Fibroblast of pulmonary artery (primary cell): Measurements from ENCODE around the gene UNK.

Source experiments
- DNase-seq: peaks from one replicate; pipeline ENCODE4 v3.0.0-alpha.2; 2010; ENCODE audit warnings: low read depth
- H3K4me3 ChIP-seq: replicated peaks from 2 replicates; pipeline ENCODE4 v1.5.1; 2011; ENCODE audit warnings: low read depth, mild to moderate bottlenecking, control low read depth, low read length, moderate library complexity
- CTCF ChIP-seq: IDR thresholded peaks from 2 replicates; pipeline ENCODE4 v1.5.1; 2011; ENCODE audit warnings: mild to moderate bottlenecking, control low read depth, low read length, inconsistent platforms; ENCODE audit errors: missing control alignments

UNK gene, protein sequence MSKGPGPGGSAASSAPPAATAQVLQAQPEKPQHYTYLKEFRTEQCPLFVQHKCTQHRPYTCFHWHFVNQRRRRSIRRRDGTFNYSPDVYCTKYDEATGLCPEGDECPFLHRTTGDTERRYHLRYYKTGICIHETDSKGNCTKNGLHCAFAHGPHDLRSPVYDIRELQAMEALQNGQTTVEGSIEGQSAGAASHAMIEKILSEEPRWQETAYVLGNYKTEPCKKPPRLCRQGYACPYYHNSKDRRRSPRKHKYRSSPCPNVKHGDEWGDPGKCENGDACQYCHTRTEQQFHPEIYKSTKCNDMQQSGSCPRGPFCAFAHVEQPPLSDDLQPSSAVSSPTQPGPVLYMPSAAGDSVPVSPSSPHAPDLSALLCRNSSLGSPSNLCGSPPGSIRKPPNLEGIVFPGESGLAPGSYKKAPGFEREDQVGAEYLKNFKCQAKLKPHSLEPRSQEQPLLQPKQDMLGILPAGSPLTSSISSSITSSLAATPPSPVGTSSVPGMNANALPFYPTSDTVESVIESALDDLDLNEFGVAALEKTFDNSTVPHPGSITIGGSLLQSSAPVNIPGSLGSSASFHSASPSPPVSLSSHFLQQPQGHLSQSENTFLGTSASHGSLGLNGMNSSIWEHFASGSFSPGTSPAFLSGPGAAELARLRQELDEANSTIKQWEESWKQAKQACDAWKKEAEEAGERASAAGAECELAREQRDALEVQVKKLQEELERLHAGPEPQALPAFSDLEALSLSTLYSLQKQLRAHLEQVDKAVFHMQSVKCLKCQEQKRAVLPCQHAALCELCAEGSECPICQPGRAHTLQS

GRCh38 chr17:75784473-75785015 lies at the start of gene UNK:
Gene UNK (plus strand): TSS chr17:75784806. CDS start chr17:75784881, 75 bp downstream.
- no peak for TF ChIP-seq CTCF
- peak; percentile 100 for DNase-seq
- H3K4me3 ChIP-seq, result peak within 1 kb of the TSS; percentile 72

DNA sequence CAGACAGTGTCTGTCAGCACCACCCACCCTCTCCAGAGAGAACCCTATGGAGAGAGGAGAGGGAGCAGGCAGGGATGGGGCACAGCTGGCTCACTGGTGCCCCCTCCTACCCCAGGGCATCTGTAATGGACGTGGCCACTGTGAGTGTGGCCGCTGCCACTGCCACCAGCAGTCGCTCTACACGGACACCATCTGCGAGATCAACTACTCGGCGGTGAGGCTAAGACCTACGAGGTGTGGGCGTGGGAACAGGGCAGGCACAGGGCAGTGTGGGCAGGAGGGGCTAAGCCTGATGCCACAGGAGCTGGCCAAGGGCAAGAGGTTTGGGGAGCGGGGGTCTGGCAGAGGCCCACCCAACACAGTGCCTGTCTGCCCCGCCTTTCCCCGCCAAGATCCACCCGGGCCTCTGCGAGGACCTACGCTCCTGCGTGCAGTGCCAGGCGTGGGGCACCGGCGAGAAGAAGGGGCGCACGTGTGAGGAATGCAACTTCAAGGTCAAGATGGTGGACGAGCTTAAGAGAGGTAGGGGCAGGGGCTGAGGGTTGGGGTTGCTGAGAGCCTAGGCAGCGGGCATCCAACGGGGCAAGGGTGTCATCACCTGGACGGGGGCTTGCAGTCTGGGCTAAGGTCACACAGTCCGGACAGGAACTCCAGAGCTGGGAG lies 48.3 kb upstream of the UNK start:
- DNase-seq, result no peak
- H3K4me3 ChIP-seq, result no peak overlapping the region
- TF ChIP-seq CTCF, result no peak

DNA sequence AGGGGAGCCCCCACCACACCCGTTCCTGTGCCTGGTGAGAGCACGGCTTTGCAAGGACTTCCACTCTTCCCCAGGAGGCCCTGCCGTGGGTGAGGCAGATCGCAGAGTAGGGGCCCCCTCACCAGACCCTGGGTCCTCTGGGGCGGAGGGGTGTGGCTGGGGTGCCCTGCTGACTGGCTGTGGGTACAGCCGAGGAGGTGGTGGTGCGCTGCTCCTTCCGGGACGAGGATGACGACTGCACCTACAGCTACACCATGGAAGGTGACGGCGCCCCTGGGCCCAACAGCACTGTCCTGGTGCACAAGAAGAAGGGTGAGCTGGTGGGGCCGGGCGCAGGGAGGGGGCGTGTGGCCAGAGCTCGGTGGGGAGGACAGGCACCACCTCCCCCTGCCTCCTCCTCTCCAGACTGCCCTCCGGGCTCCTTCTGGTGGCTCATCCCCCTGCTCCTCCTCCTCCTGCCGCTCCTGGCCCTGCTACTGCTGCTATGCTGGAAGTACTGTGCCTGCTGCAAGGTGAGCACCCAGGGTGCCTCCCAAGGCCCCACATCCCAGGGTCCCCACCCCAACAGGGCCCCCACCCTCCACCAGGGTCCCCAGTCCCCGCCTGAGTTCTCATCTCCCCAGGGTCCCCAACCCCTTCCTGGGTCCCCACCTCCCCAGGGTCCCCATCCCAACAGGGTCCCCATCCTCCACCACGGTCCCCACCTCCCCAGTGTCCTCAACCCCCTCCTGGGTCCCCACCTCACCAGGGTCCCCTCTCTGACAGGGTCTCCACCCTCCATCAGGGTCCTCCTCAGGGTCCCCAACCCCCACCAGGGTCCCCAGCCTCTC lies 47.3 kb upstream of the UNK start:
- no peak overlapping the region for H3K4me3 ChIP-seq
- no peak for DNase-seq
- TF ChIP-seq CTCF, result no peak

GRCh38 chr17:75738218-75738802 lies 46.3 kb upstream of the UNK start:
- peak; percentile 26 for DNase-seq
- no peak overlapping the region for H3K4me3 ChIP-seq
- no peak for TF ChIP-seq CTCF

DNA sequence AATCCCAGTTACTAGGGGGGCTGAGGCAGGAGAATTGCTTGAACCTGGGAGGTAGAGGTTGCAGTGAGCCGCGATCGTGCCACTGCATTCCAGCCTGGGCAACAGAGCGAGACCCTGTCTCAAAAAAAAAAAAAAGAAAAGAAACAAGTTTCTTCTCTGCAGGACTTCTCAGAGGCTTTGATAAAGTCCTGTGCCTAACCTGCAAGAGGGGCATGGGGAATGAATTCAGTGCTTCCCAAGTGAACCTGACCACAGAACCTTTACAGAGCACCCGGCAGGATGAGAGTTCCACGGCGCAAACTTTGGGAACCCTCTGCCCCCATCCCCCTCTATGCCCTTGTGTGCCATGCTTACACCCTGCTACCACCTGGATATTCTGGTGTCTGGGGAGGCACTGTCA lies 45.4 kb upstream of the UNK start:
- no peak for DNase-seq
- no peak overlapping the region for H3K4me3 ChIP-seq
- TF ChIP-seq CTCF, result no peak

DNA sequence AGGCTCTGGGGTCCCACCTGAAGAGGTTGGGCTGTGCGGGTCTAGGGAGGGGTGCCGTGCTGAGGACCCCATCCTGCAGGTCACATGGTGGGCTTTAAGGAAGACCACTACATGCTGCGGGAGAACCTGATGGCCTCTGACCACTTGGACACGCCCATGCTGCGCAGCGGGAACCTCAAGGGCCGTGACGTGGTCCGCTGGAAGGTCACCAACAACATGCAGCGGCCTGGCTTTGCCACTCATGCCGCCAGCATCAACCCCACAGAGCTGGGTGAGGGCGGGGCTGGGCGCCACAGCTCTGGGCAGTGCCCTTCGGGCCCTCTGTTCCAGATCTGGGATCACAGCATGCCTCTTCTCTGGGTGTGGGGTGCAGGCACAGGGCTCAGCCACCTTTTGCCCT lies 44.8 kb upstream of the UNK start:
- TF ChIP-seq CTCF, result no peak
- H3K4me3 ChIP-seq, result no peak overlapping the region
- no peak for DNase-seq
